Left ventricle myocardium superior (tissue), 1 donor: ENCODE results near the gene RASA4. TPM values are rescaled to one million over a fixed set of nuclear protein-coding genes. Genes with fewer than 3 reads are reported as not detected.

ENCODE experiments used
- total RNA-seq: library from RNA; stranded (reverse); fragmentation: NEBNext Ultra II Directional; extraction: Animal tissue kit (Norgen Biotek cat#: 25700); gene quantifications from one replicate; pipeline ENCODE4 v1.2.1, GENCODE V29; 2021
- donor health status: DM: no; HTN: yes; CAD: no; lungs with severe emphysema.

The RASA4 gene
- total RNA-seq, 1 donor from 2014 or later: 20.2 TPM

Other genes with a start within 250 kb of the RASA4 start
- 11.8 TPM for gene PRKRIP1, start 220.4 kb downstream of the RASA4 start, total RNA-seq
- gene ORAI2, start 183.2 kb downstream of the RASA4 start, total RNA-seq: 3.1 TPM
- 4.5 TPM for gene ALKBH4, start 151.9 kb downstream of the RASA4 start, total RNA-seq
- 10.4 TPM for gene LRWD1, start 151.8 kb downstream of the RASA4 start, total RNA-seq
- 49.6 TPM for gene POLR2J, start 137.8 kb downstream of the RASA4 start, total RNA-seq
- 7.5 TPM for gene RASA4B, start 99.0 kb downstream of the RASA4 start, total RNA-seq
- gene UPK3BL2, start 73.1 kb downstream of the RASA4 start, total RNA-seq: 2.9 TPM
- gene SPDYE2, start 65.5 kb downstream of the RASA4 start, total RNA-seq: not detected
- gene POLR2J3, start 44.2 kb downstream of the RASA4 start, total RNA-seq: 11.1 TPM
- gene UPK3BL1, start 26.0 kb upstream of the RASA4 start, total RNA-seq: 13.0 TPM
- not detected for gene SPDYE2B, start 33.6 kb upstream of the RASA4 start, total RNA-seq
- gene POLR2J2, start 54.9 kb upstream of the RASA4 start, total RNA-seq: 3.4 TPM
- gene FAM185A, start 132.2 kb upstream of the RASA4 start, total RNA-seq: 9.3 TPM